HG03064 (cell line): ENCODE results near the gene TRRAP.

Source experiments
- ATAC-seq: cut with Tn5 transposase; IDR thresholded peaks from one replicate; pipeline ENCODE4 v1.9.1; 2021; ENCODE audit warnings: low read depth; ENCODE audit not compliant: unreplicated experiment

Gene TRRAP

DNA sequence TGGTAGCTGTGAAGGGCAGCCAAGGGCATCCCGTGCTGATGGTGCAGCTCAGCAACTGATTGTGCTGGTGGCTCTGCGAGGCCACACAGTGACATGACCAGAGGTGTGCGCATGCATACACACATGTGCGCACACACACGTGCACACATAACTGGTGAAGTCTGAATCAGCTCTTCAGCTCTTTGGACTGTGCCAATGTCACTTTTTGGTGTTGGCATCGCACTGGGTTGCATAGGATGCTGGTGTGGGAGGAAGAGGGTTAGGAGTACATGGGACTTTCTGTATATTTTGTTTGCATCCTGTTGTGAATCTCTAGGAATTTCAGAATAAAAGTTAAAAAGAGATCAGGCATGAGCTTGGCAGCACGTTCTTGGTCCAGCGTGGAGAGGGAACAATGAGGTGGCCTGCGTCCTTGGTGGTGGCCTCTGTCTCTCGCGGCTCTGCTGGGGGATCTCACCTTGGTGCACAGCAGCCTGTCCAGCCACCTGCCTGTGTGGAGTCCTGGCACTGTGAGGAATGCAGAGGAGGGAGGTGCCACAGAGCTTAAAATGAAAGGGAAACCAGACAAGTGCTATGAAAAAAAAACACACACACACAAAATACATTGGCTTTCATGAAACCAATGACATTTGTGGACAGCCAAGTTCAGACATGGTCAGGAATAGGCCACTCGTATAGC lies 124.0 kb downstream of the TRRAP start:
- ATAC-seq: no peak

DNA sequence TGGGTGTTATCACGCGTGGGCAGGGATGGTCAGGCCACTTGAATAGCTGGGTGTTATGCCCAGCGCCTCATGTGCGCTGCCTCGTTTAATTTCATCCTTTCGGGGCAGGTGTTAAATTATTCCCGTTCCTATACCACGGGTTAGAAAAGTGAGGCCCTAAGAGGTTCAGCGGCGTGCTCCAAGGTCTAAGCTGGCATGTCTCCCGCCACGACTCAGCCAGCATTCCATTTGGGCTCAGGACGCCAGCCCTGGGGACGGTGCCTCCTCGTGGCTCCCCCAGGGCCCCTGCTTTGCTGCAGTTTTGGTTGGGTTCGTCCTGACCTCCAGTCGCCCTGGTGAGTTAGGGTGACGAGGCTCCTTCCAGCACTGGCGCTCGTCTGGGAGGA lies 124.5 kb downstream of the TRRAP start:
- ATAC-seq: no peak

- no peak for ATAC-seq
Measured at GRCh38 chr7:99003419-99003818, 125.1 kb downstream of the TRRAP start.

DNA sequence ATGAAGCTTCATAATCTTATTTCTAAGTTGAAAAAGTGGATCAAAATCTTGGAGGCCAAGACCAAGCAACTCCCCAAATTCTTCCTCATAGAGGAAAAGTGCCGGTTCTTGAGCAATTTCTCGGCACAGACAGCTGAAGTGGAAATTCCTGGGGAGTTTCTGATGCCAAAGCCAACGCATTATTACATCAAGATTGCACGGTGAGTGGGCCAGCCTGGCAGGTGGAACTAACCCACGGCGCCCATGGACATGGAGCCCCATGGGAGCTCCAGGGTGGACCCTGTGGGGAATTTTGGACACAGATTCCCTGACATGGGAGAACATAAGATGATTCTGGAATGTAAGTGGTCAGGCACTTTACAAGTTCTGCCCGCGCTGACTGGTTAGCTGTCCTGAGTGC lies 125.9 kb downstream of the TRRAP start:
- ATAC-seq: no peak

DNA sequence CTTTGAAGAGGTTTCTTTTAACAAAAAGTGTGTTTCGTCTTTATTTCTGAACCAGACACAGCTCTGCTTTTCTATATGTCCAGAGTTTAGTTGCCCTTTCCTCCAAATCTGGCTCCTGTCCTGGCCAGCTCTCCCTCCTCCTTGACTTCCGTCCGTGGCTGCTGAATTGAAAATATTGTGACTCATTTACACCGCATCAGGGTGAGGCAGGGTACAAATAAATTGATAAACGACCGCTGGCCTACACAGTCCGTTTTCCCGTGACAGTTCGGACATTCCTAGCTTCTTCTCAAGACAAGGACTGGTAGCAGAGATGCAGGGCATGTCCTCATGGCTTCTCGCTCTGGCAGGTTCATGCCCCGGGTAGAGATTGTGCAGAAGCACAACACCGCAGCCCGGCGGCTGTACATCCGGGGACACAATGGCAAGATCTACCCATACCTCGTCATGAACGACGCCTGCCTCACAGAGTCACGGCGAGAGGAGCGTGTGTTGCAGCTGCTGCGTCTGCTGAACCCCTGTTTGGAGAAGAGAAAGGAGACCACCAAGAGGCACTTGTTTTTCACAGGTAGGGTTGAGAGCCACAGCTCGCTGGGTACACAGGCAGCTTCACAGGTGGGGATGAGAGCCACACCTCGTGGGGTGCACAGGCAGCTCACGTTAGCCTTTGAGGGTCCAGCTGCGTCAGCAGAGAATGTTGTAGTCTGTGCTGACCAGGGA lies 126.6 kb downstream of the TRRAP start:
- ATAC-seq: no peak

- ATAC-seq: no peak
Measured at GRCh38 chr7:99005776-99006175, 127.4 kb downstream of the TRRAP start.

- no peak for ATAC-seq
Measured at GRCh38 chr7:99006739-99007424, 128.6 kb downstream of the TRRAP start.

DNA sequence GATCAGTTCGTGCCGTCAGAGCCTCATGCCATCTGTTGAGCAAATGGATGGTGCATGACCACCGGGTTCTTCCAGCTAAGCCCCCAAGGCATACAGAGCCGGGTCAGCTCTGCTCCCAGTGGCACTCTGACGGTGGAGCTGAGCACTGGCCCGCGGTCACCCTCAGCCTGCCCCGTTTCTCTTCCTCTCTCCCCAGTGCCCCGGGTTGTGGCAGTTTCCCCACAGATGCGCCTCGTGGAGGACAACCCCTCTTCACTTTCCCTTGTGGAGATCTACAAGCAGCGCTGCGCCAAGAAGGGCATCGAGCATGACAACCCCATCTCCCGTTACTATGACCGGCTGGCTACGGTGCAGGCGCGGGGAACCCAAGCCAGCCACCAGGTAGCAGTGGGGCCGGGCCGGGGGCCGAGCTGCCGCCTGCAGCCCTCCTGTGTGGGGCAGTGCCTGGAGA lies 129.9 kb downstream of the TRRAP start:
- no peak for ATAC-seq

- no peak for ATAC-seq
Measured at GRCh38 chr7:99008921-99009530, 130.7 kb downstream of the TRRAP start.

DNA sequence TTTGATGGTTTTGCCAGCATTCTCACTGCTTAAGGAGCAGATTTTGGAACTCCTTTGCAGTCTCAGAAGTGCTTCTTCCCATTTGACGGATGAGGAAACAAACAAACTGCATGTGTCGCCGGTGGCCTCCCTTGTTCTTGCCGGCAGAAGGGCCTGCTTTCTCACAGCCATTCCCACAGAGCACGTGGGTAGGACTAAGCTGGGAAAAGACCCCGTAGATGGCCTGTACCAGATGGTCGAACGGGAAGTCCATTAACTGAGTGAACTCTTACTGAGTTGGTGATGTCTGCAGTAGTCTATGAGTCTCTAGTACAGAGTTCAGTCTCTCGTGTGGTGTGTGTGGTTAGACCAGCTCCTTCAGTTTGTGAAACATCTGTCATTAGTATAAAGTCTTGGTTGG lies 131.9 kb downstream of the TRRAP start:
- no peak for ATAC-seq

GRCh38 chr7:99011341-99011705 lies 133.0 kb downstream of the TRRAP start:
- ATAC-seq: no peak

DNA sequence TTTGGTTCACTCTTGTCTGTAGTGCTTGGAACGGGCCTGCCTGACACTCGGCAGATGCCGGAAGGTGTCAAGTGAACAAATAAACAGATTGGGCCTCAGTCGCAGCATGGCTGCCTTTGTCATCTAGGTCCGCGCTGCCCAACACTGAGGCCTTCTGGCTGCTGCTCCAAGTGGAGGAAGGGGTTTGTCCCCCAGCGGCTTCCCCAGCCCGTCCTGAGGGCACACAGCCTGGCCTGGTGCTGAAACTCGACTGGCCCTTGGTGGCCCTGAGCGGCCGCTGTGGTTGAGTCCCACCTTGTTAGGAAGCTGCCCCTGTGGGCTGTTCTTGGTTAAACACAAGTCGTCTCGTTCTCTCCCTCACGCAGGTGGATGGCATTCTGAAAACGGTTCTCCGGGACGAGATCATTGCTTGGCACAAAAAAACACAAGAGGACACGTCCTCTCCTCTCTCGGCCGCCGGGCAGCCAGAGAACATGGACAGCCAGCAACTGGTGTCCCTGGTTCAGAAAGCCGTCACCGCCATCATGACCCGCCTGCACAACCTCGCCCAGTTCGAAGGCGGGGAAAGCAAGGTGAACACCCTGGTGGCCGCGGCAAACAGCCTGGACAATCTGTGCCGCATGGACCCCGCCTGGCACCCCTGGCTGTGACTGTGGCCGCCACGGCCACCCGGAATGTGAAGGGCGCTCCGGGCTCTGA lies 133.5 kb downstream of the TRRAP start:
- ATAC-seq: no peak

DNA sequence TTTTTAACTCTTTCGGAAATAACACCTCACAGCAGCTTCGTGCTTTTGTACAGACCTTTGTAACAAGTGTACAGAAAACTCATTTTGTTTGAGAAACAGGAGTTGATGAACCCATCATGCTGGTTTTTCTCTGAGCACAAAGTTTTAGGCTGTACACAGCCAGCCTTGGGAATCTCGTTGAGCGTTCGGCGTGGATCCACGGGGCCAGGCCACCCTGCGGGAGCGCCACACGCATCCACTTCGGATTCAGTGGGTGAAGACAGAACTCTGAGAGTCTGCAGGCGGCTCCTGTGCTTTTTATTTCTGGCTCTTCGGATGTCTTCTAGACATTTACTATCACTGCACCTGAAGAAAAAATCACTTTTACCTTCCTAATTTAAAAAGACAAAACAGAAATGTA lies 134.4 kb downstream of the TRRAP start:
- no peak for ATAC-seq

- ATAC-seq: no peak
Measured at GRCh38 chr7:99013266-99014112, 135.2 kb downstream of the TRRAP start.

DNA sequence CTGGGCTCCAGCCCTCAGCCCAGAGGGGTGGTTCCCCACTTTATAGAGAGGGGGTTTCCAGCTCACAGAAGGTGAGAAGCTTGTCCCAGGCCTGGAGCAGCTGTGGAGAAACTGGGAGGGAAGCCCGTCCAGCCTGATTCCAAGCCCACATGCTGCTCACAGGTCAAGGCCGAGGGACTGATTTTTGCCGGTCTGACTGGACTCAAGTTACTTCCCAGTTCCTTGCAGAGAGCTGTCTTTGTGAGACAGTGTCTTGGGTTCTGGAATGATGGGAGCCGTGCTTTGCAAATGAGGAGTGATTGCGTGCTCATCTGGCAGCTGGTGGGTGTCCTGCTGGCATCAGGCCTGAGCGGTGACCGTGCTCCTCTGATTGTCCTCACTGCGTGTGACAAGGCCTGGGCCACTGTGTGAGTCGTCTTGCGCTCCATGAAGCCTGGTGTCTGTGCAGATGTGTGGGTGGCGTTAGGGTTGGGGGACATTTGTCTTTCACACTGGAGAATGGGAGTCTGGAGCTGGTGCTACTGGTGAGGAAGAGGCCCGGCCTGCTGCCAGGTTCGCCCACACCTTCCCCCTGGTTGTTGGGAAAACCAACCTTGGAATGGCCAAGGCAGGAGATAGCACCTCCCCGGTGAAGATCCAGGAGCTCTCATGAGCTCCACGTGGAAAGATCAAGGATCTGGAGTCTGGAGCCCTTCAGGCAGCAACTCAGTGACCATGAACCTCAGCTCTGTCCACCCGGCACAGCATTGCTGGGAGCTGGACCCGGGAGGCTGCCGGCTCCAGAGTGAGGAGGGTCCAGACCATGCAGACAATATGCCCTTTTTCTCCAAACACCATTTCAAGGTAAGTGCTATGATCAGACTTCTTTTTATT lies 136.0 kb downstream of the TRRAP start:
- ATAC-seq: no peak

GRCh38 chr7:99016196-99016595 lies 137.9 kb downstream of the TRRAP start:
- no peak for ATAC-seq

DNA sequence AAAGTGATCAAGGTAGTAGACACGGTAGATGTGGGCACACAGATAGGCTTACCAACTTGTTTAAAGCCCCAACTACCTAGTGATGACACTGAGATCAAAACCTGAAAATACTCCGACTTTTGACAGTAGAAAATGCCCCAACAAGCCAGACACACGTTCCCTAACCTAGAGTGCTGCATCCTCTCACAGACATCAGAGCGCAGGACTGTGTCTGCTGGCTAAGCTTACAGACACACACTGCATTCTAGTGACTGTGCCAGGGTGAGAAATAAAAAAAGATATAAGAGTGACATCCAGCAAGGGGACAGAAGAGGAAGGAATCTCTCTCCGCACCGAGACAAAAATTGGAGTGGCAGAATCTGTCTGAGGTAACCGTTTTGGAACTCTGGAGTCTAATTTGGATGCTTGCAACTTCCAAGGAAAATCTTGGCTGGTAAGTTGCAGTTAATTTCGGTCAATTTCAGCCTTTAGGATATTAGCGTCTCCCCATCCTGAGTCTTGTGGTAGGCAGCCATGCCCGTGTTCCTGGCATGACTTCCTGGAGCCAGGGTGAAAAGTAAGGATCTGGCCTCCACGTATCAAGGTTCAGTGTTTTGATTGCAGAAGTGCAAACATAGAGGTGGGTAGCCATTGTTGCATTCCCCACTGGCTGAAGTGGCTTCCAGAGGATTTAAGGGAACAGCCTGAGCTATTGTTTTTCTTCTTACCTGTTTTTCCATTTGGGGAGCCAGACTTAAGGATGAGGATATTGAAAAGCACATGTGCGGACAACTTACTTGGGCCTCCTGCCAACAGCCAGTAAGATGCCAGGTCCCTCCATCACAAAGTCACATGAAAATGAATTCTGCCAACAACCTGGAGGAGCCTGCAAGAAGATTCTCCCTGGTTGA lies 141.4 kb downstream of the TRRAP start:
- no peak for ATAC-seq

DNA sequence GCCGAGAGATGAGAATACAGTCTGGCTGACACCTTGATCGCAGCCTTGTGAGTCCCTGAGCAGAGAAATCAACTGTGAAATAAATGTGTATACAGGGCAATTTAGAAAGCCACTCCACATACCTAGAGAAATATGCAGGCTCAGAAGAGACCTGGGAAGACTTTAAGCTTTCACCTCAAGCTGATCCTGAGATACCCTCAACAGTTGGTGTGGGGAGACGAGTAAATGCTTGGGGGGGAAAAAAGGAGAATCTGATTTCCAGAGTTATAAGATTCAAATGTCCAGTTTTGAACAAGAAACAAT lies 142.0 kb downstream of the TRRAP start:
- ATAC-seq: no peak
